ENCODE data around the gene PSENEN. TPM values are rescaled to one million over a fixed set of nuclear protein-coding genes. Genes with fewer than 3 reads are reported as not detected.

The PSENEN gene
- total RNA-seq, 2 donors from 2014 or later = 33.6 to 37.3 TPM

- DNase-seq (ENCODE audit: low spot score) = no peak
- intact Hi-C loops (cut with DNase I) = no loop called here
These were observed 33.6 kb downstream of the PSENEN start for GRCh38 chr19:35779033-35779432.

GRCh38 chr19:35780058-35780457, 34.6 kb downstream of the PSENEN start:
- DNase-seq (ENCODE audit: low spot score) = no peak
- intact Hi-C loops (cut with DNase I) = no loop called here

DNA sequence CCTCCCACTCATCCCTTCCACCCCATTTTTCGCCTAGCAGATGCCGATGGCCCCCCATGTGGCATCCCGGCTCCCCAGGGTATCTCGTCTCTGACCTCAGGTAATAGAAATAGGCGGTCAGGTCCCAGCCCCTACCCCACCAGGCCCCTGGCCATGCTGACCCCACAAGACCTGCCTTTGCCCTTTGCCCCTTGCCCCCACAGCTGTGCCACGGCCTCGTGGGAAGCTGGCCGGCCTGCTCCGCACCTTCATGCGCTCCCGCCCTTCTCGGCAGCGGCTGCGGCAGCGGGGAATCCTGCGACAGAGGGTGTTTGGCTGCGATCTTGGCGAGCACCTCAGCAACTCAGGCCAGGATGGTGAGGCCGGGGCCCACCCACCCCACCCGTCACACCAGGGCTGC, 35.3 kb downstream of the PSENEN start:
- intact Hi-C loops (cut with DNase I) = no loop called here
- no peak for DNase-seq (ENCODE audit: low spot score)

GRCh38 chr19:35781650-35782049, 36.2 kb downstream of the PSENEN start:
- DNase-seq (ENCODE audit: low spot score) = no peak
- intact Hi-C loops (cut with DNase I) = no loop called here

GRCh38 chr19:35782589-35782988, 37.1 kb downstream of the PSENEN start:
- no peak for DNase-seq (ENCODE audit: low spot score)
- intact Hi-C loops (cut with DNase I) = no loop called here

DNA sequence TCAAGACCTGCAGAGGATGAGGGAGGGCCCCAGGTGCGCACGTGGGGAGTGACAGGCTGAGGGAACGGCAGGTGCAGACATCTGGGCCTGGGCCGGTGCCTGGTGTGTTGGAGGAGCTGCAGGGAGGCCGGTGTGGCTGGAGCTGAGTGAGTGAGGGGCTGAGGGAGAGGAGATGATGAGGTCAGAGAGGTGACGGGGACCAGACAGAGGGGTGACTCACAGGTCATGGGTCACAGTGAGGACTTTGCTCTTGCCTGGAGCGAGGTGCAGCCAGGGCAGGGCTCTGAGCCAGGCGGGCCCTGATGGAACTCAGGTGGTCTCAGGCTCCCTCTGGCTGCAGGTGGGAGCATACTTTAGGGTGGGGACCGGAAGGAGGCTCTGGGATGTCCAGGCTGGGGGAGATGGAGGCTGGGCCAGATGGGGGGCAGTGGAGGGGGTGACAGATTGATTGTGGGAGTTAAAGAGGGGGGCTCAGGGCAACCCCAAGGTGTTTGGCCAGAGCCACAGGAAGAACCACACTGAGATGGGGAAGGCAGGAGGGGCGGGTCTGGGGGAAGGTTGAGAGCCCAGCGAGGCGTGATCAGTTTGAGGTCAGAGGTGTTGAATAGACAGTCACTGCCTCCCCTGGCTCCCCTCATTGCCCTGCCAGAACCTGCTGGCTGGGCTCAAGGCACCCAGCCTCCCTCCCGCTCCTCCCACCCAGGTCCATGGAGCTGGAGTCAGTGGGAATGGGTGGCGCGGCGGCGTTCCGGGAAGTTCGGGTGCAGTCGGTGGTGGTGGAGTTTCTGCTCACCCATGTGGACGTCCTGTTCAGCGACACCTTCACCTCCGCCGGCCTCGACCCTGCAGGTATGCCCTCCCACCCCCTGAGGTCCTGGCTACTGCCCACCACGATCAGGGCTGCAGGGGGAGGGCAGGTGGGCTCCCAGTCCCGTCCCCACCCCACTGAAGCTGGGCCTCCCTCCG, 38.3 kb downstream of the PSENEN start:
- intact Hi-C loops (cut with DNase I) = no loop called here
- no peak for DNase-seq (ENCODE audit: low spot score)

- intact Hi-C loops (cut with DNase I) = no loop called here
- no peak for DNase-seq (ENCODE audit: low spot score)
These were observed 39.3 kb downstream of the PSENEN start for GRCh38 chr19:35784503-35785338.

DNA sequence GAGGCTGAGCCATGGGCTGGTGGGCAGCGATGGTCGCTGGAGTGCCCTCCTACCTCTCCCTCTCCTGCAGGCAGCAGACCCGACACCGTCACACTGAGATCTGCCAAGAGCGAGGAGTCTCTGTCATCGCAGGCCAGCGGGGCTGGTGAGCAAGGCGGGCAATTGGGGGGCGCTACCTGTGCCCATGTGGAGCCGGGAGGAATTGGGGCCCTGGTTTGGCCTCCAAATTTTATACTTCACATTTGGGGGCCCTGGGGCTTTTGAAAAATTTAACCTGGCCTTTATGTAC, 39.8 kb downstream of the PSENEN start:
- DNase-seq (ENCODE audit: low spot score) = no peak
- intact Hi-C loops (cut with DNase I) = no loop called here

DNA sequence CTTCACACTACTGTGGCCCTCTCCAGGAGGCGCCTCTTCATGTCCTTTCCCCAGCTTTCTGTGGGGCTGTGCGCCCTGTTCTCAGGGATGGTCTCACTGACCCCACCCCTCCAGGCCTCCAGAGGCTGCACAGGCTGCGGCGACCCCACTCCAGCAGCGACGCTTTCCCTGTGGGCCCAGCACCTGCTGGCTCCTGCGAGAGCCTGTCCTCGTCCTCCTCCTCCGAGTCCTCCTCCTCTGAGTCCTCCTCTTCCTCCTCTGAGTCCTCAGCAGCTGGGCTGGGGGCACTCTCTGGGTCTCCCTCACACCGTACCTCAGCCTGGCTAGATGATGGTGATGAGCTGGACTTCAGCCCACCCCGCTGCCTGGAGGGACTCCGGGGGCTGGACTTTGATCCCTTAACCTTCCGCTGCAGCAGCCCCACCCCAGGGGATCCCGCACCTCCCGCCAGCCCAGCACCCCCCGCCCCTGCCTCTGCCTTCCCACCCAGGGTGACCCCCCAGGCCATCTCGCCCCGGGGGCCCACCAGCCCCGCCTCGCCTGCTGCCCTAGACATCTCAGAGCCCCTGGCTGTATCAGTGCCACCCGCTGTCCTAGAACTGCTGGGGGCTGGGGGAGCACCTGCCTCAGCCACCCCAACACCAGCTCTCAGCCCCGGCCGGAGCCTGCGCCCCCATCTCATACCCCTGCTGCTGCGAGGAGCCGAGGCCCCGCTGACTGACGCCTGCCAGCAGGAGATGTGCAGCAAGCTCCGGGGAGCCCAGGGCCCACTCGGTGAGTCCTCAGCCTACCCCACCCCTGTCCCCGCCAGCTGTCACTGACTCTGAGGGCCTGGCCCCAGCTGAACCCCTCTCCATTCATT, 41.1 kb downstream of the PSENEN start:
- DNase-seq (ENCODE audit: low spot score) = no peak
- intact Hi-C loops (cut with DNase I) = no loop called here

DNA sequence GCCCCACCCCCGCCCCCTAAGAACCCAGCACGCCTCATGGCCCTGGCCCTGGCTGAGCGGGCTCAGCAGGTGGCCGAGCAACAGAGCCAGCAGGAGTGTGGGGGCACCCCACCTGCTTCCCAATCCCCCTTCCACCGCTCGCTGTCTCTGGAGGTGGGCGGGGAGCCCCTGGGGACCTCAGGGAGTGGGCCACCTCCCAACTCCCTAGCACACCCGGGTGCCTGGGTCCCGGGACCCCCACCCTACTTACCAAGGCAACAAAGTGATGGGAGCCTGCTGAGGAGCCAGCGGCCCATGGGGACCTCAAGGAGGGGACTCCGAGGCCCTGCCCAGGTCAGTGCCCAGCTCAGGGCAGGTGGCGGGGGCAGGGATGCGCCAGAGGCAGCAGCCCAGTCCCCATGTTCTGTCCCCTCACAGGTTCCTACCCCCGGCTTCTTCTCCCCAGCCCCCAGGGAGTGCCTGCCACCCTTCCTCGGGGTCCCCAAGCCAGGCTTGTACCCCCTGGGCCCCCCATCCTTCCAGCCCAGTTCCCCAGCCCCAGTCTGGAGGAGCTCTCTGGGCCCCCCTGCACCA, 41.9 kb downstream of the PSENEN start:
- intact Hi-C loops (cut with DNase I) = no loop called here
- no peak for DNase-seq (ENCODE audit: low spot score)

- intact Hi-C loops (cut with DNase I) = no loop called here
- no peak for DNase-seq (ENCODE audit: low spot score)
These were observed 42.9 kb downstream of the PSENEN start for GRCh38 chr19:35788205-35788960.

DNA sequence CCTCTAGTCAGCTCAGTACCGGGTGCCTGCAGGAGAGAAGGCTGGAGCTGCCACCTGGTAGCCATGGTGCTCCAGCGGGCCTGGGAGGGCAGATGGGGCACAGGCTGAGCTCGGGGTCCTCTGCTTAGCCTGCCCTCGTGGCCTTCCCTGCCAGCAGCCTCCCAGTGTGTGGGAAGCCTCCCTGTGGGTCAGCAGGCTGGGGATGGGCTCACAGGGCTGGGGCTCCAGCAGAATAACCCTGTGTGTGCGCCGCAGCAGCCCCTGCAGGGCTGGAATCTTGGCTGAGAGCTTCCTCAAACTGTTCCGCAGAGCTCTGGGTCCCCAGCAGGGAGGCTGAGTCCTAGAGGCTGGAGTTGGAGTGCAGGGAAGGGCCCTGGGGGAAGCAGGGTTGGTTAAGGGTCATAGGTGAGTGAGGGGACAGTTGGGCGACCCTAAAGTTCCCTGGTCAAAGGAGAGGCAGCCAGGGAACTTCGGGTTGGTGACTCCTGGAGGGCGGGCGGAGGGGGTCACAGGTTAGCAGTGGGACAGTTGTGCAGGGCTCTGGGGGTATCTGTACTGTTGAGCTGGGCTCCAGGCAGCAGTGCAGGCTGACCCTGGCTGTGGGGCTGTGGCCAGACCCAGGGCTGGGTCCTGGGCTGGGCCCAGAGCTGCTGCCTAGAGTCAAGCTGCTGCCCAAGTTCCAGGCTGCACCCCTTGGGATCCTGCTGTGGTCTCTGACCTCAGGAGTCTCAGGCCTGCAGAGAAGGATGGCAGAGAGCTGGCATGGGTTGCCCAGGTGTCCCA, 43.9 kb downstream of the PSENEN start:
- no peak for DNase-seq (ENCODE audit: low spot score)
- intact Hi-C loops (cut with DNase I) = no loop called here

DNA sequence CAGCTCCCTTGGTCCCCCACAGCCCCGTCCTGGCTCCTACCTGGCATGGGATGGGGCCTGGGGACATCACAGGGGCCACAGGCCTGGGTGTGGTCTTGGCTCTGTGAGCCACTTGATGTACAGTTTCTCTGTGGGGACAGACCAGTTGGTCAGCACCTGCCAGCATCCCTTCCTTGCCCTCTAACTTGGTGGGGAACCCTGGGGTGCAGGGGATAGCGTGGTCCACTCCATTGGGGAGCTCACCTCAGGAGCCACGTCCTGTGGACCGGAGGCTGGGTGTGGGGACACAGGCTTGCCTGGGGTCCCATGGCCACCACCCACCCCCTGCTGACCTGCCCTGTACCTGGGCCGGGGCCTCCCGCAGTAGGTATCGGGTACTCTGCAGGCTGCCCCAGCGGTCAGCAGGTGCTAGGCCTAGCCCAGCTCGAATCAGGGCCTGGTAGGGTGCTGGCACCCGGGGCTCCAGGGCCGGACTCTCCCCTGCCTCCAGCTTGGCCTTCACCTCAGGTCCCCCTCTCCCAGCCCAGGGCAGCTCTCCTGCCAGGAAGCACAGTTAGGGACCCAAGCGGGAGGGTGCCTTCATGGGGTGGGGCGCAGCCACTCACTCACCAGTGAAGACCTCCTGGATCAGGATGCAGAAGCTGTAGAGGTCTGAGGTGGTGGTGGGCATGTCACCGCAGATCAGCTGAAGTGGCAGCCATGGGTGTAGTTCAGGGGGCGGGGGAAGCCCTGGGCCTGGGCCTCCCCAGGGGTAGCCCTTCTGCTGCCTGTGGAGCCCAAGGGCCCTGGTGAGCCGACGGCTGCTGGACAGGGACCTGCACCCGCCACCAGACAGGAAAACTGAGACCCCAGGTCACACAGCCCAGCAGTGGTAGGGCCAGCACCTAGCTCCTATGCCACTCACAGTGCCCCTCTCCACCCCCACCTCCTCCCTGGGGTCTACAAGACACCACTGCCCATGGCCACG, 44.8 kb downstream of the PSENEN start:
- DNase-seq (ENCODE audit: low spot score) = no peak
- intact Hi-C loops (cut with DNase I) = no loop called here

GRCh38 chr19:35790981-35791813, 45.7 kb downstream of the PSENEN start:
- intact Hi-C loops (cut with DNase I) = no loop called here
- DNase-seq (ENCODE audit: low spot score) = no peak

DNA sequence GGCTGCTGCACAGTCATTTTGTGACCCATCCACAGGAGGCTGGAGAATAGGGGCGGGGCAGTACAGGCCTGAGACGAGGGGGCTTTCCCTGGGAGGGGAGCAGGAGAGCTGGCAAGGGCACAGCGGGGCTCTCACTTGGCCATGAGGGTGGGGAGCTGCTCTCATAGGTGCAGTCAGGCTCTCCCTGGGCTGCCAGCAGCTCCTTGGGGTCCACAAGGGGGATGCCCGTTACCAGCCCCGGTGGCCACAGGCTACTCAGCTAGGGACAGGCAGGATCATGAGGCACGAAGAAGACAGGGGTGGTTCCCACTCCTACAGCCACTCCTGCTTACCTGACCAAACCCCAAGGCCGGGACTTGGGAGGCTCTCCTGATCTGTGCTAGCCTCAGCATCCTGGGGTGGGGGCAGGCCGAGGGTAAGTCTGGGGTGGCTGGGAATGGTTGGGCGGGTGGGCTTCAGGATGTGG, 46.4 kb downstream of the PSENEN start:
- DNase-seq (ENCODE audit: low spot score) = no peak
- intact Hi-C loops (cut with DNase I) = no loop called here

DNA sequence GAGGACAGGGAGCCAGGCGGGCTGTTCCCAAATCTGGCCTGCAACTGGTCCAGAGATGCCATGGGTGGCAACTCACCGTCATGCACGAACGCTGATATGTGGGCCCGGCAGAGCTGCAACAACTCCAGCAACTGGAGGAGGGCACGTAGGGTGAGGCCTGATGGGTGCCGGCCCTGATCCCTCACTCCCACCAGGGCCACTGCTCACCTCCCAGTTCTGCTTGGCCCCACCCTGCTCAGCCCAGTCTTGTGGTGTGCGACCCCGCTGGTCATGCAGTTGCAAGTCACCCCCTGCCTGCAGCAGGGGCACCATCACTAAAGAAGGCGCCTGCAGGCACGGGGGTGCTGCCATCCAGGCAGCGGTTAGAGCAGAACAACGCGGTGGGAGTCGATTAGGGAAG, 46.9 kb downstream of the PSENEN start:
- DNase-seq (ENCODE audit: low spot score) = no peak
- intact Hi-C loops (cut with DNase I) = no loop called here

All from posterior vena cava (tissue), 2 donors.